ENCODE data around the gene ACTN4.

The ACTN4 gene

DNA sequence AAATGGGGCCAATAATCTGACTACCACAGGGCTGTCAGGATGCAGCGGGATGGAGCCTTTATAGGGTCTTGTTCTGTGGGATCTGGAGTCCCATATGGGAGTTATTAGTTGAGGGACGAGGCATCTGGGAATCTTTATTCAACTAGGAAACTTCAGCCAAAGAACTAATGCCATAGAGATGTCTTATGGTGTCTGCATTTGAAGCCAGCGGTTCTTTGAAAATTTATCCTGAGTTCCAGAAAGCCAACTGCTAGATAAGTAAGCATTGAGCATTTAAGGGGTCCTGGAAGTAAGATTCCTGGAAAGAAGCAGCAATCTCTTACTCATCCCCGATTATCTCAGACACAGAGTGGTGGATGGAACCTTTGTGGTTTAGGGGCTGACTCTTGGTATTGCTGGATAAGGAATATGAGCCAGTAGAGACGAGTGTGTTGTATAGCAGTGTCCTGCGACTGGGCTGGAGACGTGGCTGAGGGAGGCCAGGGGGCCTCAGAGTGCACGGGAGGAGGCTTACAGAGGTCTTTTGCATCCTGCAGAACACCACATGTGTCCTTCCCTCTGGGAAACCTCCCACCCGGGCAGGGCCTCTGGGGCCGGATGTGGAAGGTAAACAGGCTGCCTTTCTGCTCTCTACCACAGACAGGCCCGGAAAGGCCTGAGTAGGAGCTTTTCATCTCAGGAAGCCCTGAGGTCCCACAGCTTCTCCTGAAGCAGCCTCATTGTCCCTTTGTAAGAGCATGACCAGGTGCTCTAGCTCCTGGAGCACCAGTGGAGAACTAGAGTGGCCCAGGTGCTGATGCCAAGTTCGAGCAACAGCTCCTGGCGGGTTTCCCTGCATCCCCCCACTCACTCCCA is 28.8 kb downstream of the ACTN4 start:
- in situ Hi-C loops (cut with MboI; ENCODE audit: low sequenced_read_pairs, unreplicated experiment): no loop called here
- no peak for DNase-seq (ENCODE audit: low spot score)
- TF ChIP-seq, protein P1, sequence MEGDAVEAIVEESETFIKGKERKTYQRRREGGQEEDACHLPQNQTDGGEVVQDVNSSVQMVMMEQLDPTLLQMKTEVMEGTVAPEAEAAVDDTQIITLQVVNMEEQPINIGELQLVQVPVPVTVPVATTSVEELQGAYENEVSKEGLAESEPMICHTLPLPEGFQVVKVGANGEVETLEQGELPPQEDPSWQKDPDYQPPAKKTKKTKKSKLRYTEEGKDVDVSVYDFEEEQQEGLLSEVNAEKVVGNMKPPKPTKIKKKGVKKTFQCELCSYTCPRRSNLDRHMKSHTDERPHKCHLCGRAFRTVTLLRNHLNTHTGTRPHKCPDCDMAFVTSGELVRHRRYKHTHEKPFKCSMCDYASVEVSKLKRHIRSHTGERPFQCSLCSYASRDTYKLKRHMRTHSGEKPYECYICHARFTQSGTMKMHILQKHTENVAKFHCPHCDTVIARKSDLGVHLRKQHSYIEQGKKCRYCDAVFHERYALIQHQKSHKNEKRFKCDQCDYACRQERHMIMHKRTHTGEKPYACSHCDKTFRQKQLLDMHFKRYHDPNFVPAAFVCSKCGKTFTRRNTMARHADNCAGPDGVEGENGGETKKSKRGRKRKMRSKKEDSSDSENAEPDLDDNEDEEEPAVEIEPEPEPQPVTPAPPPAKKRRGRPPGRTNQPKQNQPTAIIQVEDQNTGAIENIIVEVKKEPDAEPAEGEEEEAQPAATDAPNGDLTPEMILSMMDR (IDR thresholded peaks at IDR 0.05; ENCODE audit: borderline replicate concordance, control extremely low read depth, extremely low read depth, insufficient read depth, missing control alignments): no peak

DNA sequence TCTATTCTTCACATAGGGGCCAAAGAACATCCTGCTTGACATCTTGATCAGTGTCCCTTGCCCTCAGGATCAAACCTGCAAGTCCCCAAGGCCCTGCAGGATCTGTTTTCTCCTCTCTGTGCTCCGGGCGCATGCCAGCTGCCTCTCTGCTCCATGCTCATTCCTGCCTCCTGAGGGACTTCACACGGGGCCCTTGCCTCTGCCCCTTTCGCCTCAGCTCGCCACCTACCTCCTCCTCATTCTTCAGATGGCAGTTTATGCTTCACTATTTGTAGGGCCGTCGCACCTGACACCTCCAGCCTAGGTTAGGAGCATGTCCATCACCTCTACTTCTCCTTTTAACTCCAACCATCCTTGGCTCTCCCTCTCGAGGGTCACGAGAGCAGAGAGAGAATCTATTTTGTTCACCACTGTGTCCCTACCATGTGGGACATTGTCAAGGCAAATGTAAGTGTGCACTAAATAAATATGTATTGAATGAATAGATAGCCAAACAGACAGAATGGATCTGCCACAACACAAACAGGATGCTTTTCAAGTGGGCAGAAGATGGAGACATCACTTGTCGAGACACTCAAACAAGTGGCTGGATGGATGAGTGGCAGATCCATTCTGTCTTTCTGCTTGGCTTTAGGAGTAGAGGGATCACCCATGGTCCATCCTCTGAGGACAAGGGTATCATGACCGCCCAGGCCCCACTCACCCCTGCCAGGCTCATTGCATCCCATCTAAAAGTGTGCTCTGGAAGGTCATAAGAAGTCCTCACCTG is 29.6 kb downstream of the ACTN4 start:
- no peak for DNase-seq (ENCODE audit: low spot score)
- in situ Hi-C loops (cut with MboI; ENCODE audit: low sequenced_read_pairs, unreplicated experiment): no loop called here
- TF ChIP-seq, protein P1 (IDR thresholded peaks at IDR 0.05; ENCODE audit: borderline replicate concordance, control extremely low read depth, extremely low read depth, insufficient read depth, missing control alignments): no peak

DNA sequence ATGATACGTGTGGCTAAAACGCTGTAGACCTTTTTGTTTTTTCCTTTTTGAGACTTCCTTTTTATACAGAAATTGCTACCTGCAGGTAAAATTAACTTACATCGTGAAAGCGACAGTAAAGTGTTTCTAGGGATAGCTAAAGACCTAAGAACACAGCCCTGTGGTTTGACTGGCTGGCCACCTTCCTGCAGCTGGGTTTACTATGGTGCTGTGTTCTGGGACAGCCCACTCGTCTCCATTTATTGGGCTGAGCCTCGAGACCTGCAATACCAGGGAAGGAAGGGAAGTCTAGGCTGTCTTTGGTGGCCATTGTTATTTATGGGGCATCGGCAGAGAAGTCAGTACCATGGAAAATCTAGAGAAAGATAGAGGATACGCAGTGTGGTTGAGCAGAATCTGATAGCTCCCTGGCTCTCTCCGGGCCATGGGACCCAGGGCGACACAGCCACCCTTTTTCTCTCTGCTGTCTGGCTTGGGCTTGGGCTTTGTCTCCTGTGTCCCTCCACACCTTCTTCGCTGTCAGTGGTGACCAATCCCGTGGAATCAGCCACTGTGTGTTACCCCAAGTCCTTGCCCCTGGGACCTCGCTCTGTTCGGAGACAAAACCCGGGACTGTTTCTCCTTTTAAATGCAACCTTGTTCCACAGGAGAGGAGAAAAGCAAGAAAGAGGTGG is 30.9 kb downstream of the ACTN4 start:
- in situ Hi-C loops (cut with MboI; ENCODE audit: low sequenced_read_pairs, unreplicated experiment): no loop called here

DNA sequence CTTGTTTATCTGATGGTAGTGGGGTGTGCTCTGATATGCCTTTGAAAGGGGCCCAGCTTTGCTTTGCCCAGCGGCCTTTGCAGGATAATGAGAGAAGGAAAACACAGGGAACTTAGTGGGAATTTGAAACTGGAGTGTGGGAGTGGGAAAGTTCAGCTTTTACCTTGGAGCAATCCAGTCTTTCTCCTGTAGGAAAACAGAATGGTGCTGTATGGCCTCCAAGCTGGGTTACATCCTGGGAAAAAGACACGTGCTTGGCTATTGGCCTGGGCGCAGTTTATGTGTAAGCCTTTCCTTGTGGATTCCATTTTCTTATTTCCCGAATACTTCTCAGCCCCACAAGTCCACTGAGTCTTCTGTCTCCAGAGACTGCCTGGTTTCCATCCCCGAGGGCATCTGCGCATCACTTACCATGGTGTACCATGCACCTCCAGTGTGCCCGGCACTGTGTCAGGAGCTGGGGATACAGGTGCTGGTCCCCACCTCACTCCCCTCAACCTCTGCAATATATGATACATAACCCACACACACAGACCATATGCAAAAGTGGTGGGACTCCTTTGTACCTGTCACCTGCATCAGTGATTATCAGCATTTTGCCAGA is 31.5 kb downstream of the ACTN4 start:
- DNase-seq (ENCODE audit: low spot score): no peak
- TF ChIP-seq, protein P1 (IDR thresholded peaks at IDR 0.05; ENCODE audit: borderline replicate concordance, control extremely low read depth, extremely low read depth, insufficient read depth, missing control alignments): no peak
- in situ Hi-C loops (cut with MboI; ENCODE audit: low sequenced_read_pairs, unreplicated experiment): no loop called here

More for the DNA sequence above, 30.9 kb downstream of the ACTN4 start:
- no peak for DNase-seq (ENCODE audit: low spot score)
- TF ChIP-seq, protein P1 (IDR thresholded peaks at IDR 0.05; ENCODE audit: borderline replicate concordance, control extremely low read depth, extremely low read depth, insufficient read depth, missing control alignments): no peak

DNA sequence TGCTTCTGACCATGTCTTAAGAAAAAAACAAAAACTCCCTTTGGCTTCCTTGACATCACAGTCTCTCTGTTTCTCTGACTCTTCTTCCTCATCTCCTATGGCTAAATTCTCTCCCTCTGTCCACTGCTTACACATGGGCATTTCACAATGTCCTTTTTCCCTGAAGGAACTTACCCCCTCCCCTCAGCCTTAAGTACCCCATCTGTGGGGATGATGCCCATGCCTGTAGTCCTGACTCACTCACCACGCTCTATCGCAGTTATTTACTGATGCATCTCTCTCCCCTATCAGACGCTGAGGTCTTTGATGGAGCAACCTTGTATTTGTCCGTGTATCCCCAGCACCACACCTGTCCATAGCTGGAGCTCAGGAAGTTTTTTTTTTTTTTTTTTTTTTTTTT is 32.4 kb downstream of the ACTN4 start:
- in situ Hi-C loops (cut with MboI; ENCODE audit: low sequenced_read_pairs, unreplicated experiment): no loop called here
- DNase-seq (ENCODE audit: low spot score): no peak
- TF ChIP-seq, protein P1 (IDR thresholded peaks at IDR 0.05; ENCODE audit: borderline replicate concordance, control extremely low read depth, extremely low read depth, insufficient read depth, missing control alignments): no peak

All from GM13976 (cell line).